ENCODE data around the gene TIMELESS. TPM values are rescaled to one million over a fixed set of nuclear protein-coding genes. Genes with fewer than 3 reads are reported as not detected.

Gene TIMELESS
- total and polyA plus RNA-seq, 9 of the 15 experiments (the other 6 are each of a cell fraction or from before 2014, with no cell fraction given): 11.9 to 59.2 (median 35.8) TPM

GRCh38 chr12:56484566-56484965 is 35.3 kb upstream of the TIMELESS start (continued):
- TF ChIP-seq E2F6 (IDR thresholded peaks at IDR 0.05; ENCODE audit: borderline replicate concordance in 1 of 2, extremely low read depth in 1 of 2, insufficient read depth in 1 of 2, insufficient read length in 1 of 2, low read depth in 1 of 2, low read length in 1 of 2, poor library complexity in 1 of 2, severe bottlenecking in 1 of 2): no peak
- no peak for TF ChIP-seq CHD2 (IDR thresholded peaks at IDR 0.05; ENCODE audit: low read depth, low read length)
- no peak for TF ChIP-seq TBP (optimal IDR thresholded peaks at IDR 0.05; ENCODE audit: low read depth, low read length)
- TF ChIP-seq KAT8 (IDR thresholded peaks at IDR 0.05; ENCODE audit: low read depth): no peak
- no peak for TF ChIP-seq CHD7 (IDR thresholded peaks at IDR 0.05; ENCODE audit: low read depth, low read length)
- no peak for TF ChIP-seq FOXJ3 (CRISPR knock-in tag; IDR thresholded peaks at IDR 0.05)
